Colonic mucosa (tissue), 4 donors: ENCODE data around the gene TBC1D9. TPM values are rescaled to one million over a fixed set of nuclear protein-coding genes. Genes with fewer than 3 reads are reported as not detected.

ENCODE experiments used
- DNase-seq: peaks from one replicate; pipeline ENCODE4 v3.0.0-alpha.2; 2020
- H3K27ac ChIP-seq: fragments of 200-600 bp; one replicate; pipeline ENCODE4 v1.8.0; 2021
- H3K27me3 ChIP-seq: fragments of 200-600 bp; one replicate; pipeline ENCODE4 v1.8.0; 2021
- H3K36me3 ChIP-seq: fragments of 200-600 bp; one replicate; pipeline ENCODE4 v1.8.0; 2021
- H3K4me1 ChIP-seq: fragments of 200-600 bp; one replicate; pipeline ENCODE4 v1.8.0; 2021; ENCODE audit warnings: mild to moderate bottlenecking
- H3K4me3 ChIP-seq: fragments of 200-600 bp; one replicate; pipeline ENCODE4 v1.8.0; 2021
- H3K9ac ChIP-seq, 2 donors: one replicate each; pipeline ENCODE4 v1.7.0; 2013; ENCODE audit warnings: control low read depth in 2 of 2, low read depth in 2 of 2, low read length in 2 of 2
- H3K9me3 ChIP-seq: fragments of 200-600 bp; one replicate; pipeline ENCODE4 v1.8.0; 2021
- CTCF ChIP-seq: fragments of 200-600 bp; IDR thresholded peaks from one replicate; pipeline ENCODE4 v1.8.0; 2022; ENCODE audit warnings: antibody characterized with exemption, mild to moderate bottlenecking
- intact Hi-C: fragments of 100-400 bp; cut with DNase I; formaldehyde crosslinking; loops from one replicate; pipeline ENCODE4 v1.14.1; 2022
- total RNA-seq, 2 donors: library from RNA; stranded (reverse); fragmentation: NEBNext Ultra II Directional in 1 of 2; extraction: Animal tissue kit (Norgen Biotek cat#: 25700) in 1 of 2; gene quantifications; one replicate each; pipeline ENCODE4 v1.2.1, GENCODE V29; 2021
- donor health status: healthy.
- donor health status: DM: no; HTN: no; CAD: no.
- donor health status: DM: no; HTN: no; CAD: no.

Gene TBC1D9
- total RNA-seq, 2 donors from 2014 or later, result 6.8 to 11.6 TPM

GRCh38 chr4:140626661-140627376, 129.4 kb downstream of the TBC1D9 start:
- Histone ChIP-seq H3K27me3 (no peaks in the 10 kb centered on the region), H3K9ac (no peak overlapping the region), H3K4me1 (no peaks in the 10 kb centered on the region), H3K27ac (no peak overlapping the region), H3K9me3 (no peaks in the 10 kb centered on the region), H3K36me3 (no peaks in the 10 kb centered on the region), H3K4me3 (no peak overlapping the region)
- DNase-seq, result no peak
- intact Hi-C loops, result no loop called here
- TF ChIP-seq CTCF, result no peak

GRCh38 chr4:140622333-140622958, 133.7 kb downstream of the TBC1D9 start:
- no peak for DNase-seq
- intact Hi-C loops, result no loop called here
- TF ChIP-seq CTCF, result no peak
- no peaks in the 10 kb centered on the region for H3K36me3 ChIP-seq
- no peaks in the 10 kb centered on the region for H3K4me1 ChIP-seq
- H3K9me3 ChIP-seq, result no peaks in the 10 kb centered on the region
- no peak overlapping the region for H3K9ac ChIP-seq
- no peaks in the 10 kb centered on the region for H3K27me3 ChIP-seq
- H3K4me3 ChIP-seq, result no peak overlapping the region
- no peak overlapping the region for H3K27ac ChIP-seq

- H3K36me3 ChIP-seq, result no peaks in the 10 kb centered on the region
- H3K27ac ChIP-seq, result no peak overlapping the region
- H3K4me3 ChIP-seq, result no peak overlapping the region
- no peaks in the 10 kb centered on the region for H3K4me1 ChIP-seq
- no peak overlapping the region for H3K9ac ChIP-seq
- no peaks in the 10 kb centered on the region for H3K9me3 ChIP-seq
- H3K27me3 ChIP-seq, result no peaks in the 10 kb centered on the region
- intact Hi-C loops, result no loop called here
- no peak for TF ChIP-seq CTCF
- DNase-seq, result no peak
These were observed 135.0 kb downstream of the TBC1D9 start for GRCh38 chr4:140621161-140621560.

- intact Hi-C loops, result loop anchor here (10.0 kb wide), 1 partner anchor 263 kb away; no protein-coding TSS in a partner anchor
- DNase-seq, result no peak
- no peak for TF ChIP-seq CTCF
These were observed 138.5 kb downstream of the TBC1D9 start for GRCh38 chr4:140617499-140618248.

GRCh38 chr4:140615451-140615850, 140.7 kb downstream of the TBC1D9 start:
- intact Hi-C loops, result loop anchor here (10.0 kb wide), 1 partner anchor 261 kb away; no protein-coding TSS in a partner anchor
- H3K9me3 ChIP-seq, result no peaks in the 10 kb centered on the region
- DNase-seq, result no peak
- H3K27me3 ChIP-seq, result no peaks in the 10 kb centered on the region
- TF ChIP-seq CTCF, result no peak
- no peak overlapping the region for H3K9ac ChIP-seq
- no peak overlapping the region for H3K4me3 ChIP-seq
- no peaks in the 10 kb centered on the region for H3K4me1 ChIP-seq
- H3K27ac ChIP-seq, result no peak overlapping the region
- H3K36me3 ChIP-seq, result no peaks in the 10 kb centered on the region

More at GRCh38 chr4:140617499-140618248, 138.5 kb downstream of the TBC1D9 start:
- Histone ChIP-seq H3K27ac (no peak overlapping the region), H3K36me3 (no peaks in the 10 kb centered on the region), H3K27me3 (no peaks in the 10 kb centered on the region), H3K4me1 (no peaks in the 10 kb centered on the region), H3K9ac (no peak overlapping the region), H3K4me3 (no peak overlapping the region), H3K9me3 (no peaks in the 10 kb centered on the region)
